HG03097 (cell line): Measurements from ENCODE around the gene GCN1.
A peak's percentile ranks its signal among the peaks of the same experiment; 100 is the strongest.

ENCODE experiments used
- ATAC-seq: cut with Tn5 transposase; IDR thresholded peaks from one replicate; pipeline ENCODE4 v1.9.1; 2021; ENCODE audit not compliant: unreplicated experiment, low FRiP score

Gene GCN1

GRCh38 chr12:120148011-120148410 is 46.5 kb downstream of the GCN1 start:
- ATAC-seq = no peak

GRCh38 chr12:120145164-120145563 is 49.4 kb downstream of the GCN1 start:
- ATAC-seq = no peak

- ATAC-seq = no peak
Observed at GRCh38 chr12:120144215-120144614, 50.3 kb downstream of the GCN1 start.

GRCh38 chr12:120142231-120142877 is 52.2 kb downstream of the GCN1 start:
- no peak for ATAC-seq

- no peak for ATAC-seq
Observed at GRCh38 chr12:120141336-120141735, 53.2 kb downstream of the GCN1 start.

GRCh38 chr12:120140603-120141002 is 53.9 kb downstream of the GCN1 start:
- ATAC-seq = no peak

GRCh38 chr12:120139958-120140357 is 54.6 kb downstream of the GCN1 start:
- ATAC-seq = no peak

- ATAC-seq = no peak
Observed at GRCh38 chr12:120138366-120138765, 56.1 kb downstream of the GCN1 start.

- ATAC-seq = no peak
Observed at GRCh38 chr12:120137833-120138232, 56.7 kb downstream of the GCN1 start.

- ATAC-seq = no peak
Observed at GRCh38 chr12:120136093-120136770, 58.3 kb downstream of the GCN1 start.

- no peak for ATAC-seq
Observed at GRCh38 chr12:120134307-120134980, 60.1 kb downstream of the GCN1 start.

- peak; percentile 77 for ATAC-seq
Observed at GRCh38 chr12:120132863-120133385, 61.6 kb downstream of the GCN1 start.

GRCh38 chr12:120132054-120132836 is 62.3 kb downstream of the GCN1 start:
- no peak for ATAC-seq

- ATAC-seq = no peak
Observed at GRCh38 chr12:120131116-120131515, 63.4 kb downstream of the GCN1 start.

- no peak for ATAC-seq
Observed at GRCh38 chr12:120130011-120130410, 64.5 kb downstream of the GCN1 start.

GRCh38 chr12:120126635-120127005 is 67.9 kb downstream of the GCN1 start:
- ATAC-seq = no peak

- ATAC-seq = no peak
Observed at GRCh38 chr12:120125792-120126634, 68.5 kb downstream of the GCN1 start.

- ATAC-seq = no peak
Observed at GRCh38 chr12:120125029-120125428, 69.5 kb downstream of the GCN1 start.

- peak; percentile 27 for ATAC-seq
Observed at GRCh38 chr12:120121766-120122293, 72.7 kb downstream of the GCN1 start.

GRCh38 chr12:120121343-120121742 is 73.2 kb downstream of the GCN1 start:
- ATAC-seq = no peak
